ENCODE results near the gene SYNM. TPM values are rescaled to one million over a fixed set of nuclear protein-coding genes. Genes with fewer than 3 reads are reported as not detected.

SYNM gene
- total RNA-seq, 1 experiment from 2014 or later = 6.1 TPM

GRCh38 chr15:99096894-99097426, 7.9 kb upstream of the SYNM start:
- intact Hi-C loops (cut with micrococcal nuclease; ENCODE audit: unreplicated experiment) = no loop called here
- no peaks in the 10 kb centered on the region for H3K9me3 ChIP-seq
- no peak for TF ChIP-seq CTCF (IDR thresholded peaks at IDR 0.05; ENCODE audit: insufficient read depth in 1 of 2, low read depth in 1 of 2, low read length in 1 of 2, severe bottlenecking in 1 of 2, unreplicated experiment in 1 of 2)
- BruUV-seq (replicated peaks) = no TSS peak
- H3K27me3 ChIP-seq (replicated peaks; ENCODE audit: control insufficient read depth, insufficient read depth, low read length) = peaks cover 1% of the 10 kb centered on the region
- Mint-ChIP-seq H3K4me3 (ENCODE audit: unreplicated experiment) (no peak overlapping the region), H3K27ac (ENCODE audit: unreplicated experiment) (no peak overlapping the region), H3K9me3 (ENCODE audit: unreplicated experiment) (no peaks in the 10 kb centered on the region), H3K27me3 (ENCODE audit: insufficient read depth, unreplicated experiment) (peaks cover 5% of the 10 kb centered on the region), H3K4me1 (ENCODE audit: low read depth, unreplicated experiment) (no peaks in the 10 kb centered on the region), H3K36me3 (ENCODE audit: insufficient read depth, unreplicated experiment) (no peaks in the 10 kb centered on the region)
- CTCF ChIA-PET = no interaction called here
- H3K4me3 ChIP-seq (ENCODE audit: low read depth, low read length) = no peak overlapping the region
- POLR2A ChIA-PET = no interaction called here
- H3K36me3 ChIP-seq (ENCODE audit: control insufficient read depth, insufficient read depth, low read length) = no peaks in the 10 kb centered on the region
- no peaks in the 10 kb centered on the region for H3K4me1 ChIP-seq
- no peak for DNase-seq

GRCh38 chr15:99097441-99098410, 7.2 kb upstream of the SYNM start:
- intact Hi-C loops (cut with micrococcal nuclease; ENCODE audit: unreplicated experiment) = no loop called here
- H3K4me3 Mint-ChIP-seq (ENCODE audit: unreplicated experiment) = no peak overlapping the region
- peaks cover 1% of the 10 kb centered on the region for H3K27me3 ChIP-seq (replicated peaks; ENCODE audit: control insufficient read depth, insufficient read depth, low read length)
- no peaks in the 10 kb centered on the region for H3K4me1 ChIP-seq
- H3K9me3 ChIP-seq = no peaks in the 10 kb centered on the region
- ChIA-PET POLR2A (no interaction called here), CTCF (no interaction called here)
- no peak overlapping the region for H3K27ac Mint-ChIP-seq (ENCODE audit: unreplicated experiment)
- no peaks in the 10 kb centered on the region for H3K36me3 ChIP-seq (ENCODE audit: control insufficient read depth, insufficient read depth, low read length)
- H3K4me1 Mint-ChIP-seq (ENCODE audit: low read depth, unreplicated experiment) = no peaks in the 10 kb centered on the region
- BruUV-seq (replicated peaks) = no TSS peak
- H3K9me3 Mint-ChIP-seq (ENCODE audit: unreplicated experiment) = no peaks in the 10 kb centered on the region
- TF ChIP-seq CTCF (IDR thresholded peaks at IDR 0.05; ENCODE audit: insufficient read depth in 1 of 2, low read depth in 1 of 2, low read length in 1 of 2, severe bottlenecking in 1 of 2, unreplicated experiment in 1 of 2) = no peak
- H3K27me3 Mint-ChIP-seq (ENCODE audit: insufficient read depth, unreplicated experiment) = peaks cover 8% of the 10 kb centered on the region
- no peaks in the 10 kb centered on the region for H3K36me3 Mint-ChIP-seq (ENCODE audit: insufficient read depth, unreplicated experiment)
- DNase-seq = no peak
- no peak overlapping the region for H3K4me3 ChIP-seq (ENCODE audit: low read depth, low read length)

GRCh38 chr15:99098426-99098825, 6.5 kb upstream of the SYNM start:
- H3K27me3 ChIP-seq (replicated peaks; ENCODE audit: control insufficient read depth, insufficient read depth, low read length) = peaks cover 1% of the 10 kb centered on the region
- H3K4me1 ChIP-seq = no peaks in the 10 kb centered on the region
- no peak for DNase-seq
- Mint-ChIP-seq H3K4me1 (ENCODE audit: low read depth, unreplicated experiment) (no peaks in the 10 kb centered on the region), H3K4me3 (ENCODE audit: unreplicated experiment) (no peak overlapping the region), H3K27ac (ENCODE audit: unreplicated experiment) (no peak overlapping the region), H3K9me3 (ENCODE audit: unreplicated experiment) (no peaks in the 10 kb centered on the region), H3K36me3 (ENCODE audit: insufficient read depth, unreplicated experiment) (no peaks in the 10 kb centered on the region), H3K27me3 (ENCODE audit: insufficient read depth, unreplicated experiment) (peaks cover 8% of the 10 kb centered on the region)
- H3K36me3 ChIP-seq (ENCODE audit: control insufficient read depth, insufficient read depth, low read length) = no peaks in the 10 kb centered on the region
- CTCF ChIA-PET = interaction anchor here (0.6 to 2.6 kb wide), 2 partner anchors 22 to 115 kb away, joined by 3 to 13 read pairs; no protein-coding TSS in a partner anchor
- BruUV-seq (replicated peaks) = no TSS peak
- intact Hi-C loops (cut with micrococcal nuclease; ENCODE audit: unreplicated experiment) = no loop called here
- no peak for TF ChIP-seq CTCF (IDR thresholded peaks at IDR 0.05; ENCODE audit: insufficient read depth in 1 of 2, low read depth in 1 of 2, low read length in 1 of 2, severe bottlenecking in 1 of 2, unreplicated experiment in 1 of 2)
- H3K9me3 ChIP-seq = no peaks in the 10 kb centered on the region
- POLR2A ChIA-PET = no interaction called here
- H3K4me3 ChIP-seq (ENCODE audit: low read depth, low read length) = no peak overlapping the region

Measured in Caco-2 (cell line).